ENCODE data around the gene SLC26A8. TPM values are rescaled to one million over a fixed set of nuclear protein-coding genes. Genes with fewer than 3 reads are reported as not detected.
A peak's percentile ranks its signal among the peaks of the same experiment; 100 is the strongest.

SLC26A8 gene
- total RNA-seq, 1 experiment from 2014 or later, result not detected

DNA sequence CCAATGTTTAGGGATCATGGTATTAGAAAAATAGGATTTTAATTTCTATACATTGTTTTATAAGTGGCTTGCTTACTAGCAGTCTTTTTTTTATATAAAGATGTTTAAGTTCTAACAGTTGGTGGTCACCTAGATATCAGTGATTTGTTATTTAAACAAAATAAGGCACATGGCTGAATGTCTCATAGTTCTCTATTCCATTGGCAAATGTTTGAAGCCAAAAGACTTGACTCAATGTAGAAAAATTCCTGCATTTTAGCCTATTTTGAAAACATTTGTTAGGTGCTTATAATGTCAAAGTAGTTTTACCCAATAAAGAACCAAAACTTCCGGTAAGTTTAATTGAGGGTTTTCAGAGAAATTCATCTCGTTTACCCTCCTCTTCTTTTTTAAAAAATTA is 30.0 kb upstream of the SLC26A8 start:
- ATAC-seq (no peak), DNase-seq (ENCODE audit: low read depth, low spot score) (no peak)
- CTCF ChIA-PET, result no interaction called here
- intact Hi-C loops (cut with micrococcal nuclease; ENCODE audit: unreplicated experiment) (no loop called here), in situ Hi-C loops (cut with HindIII; ENCODE audit: low pct_unique_long_range_greater_than_20kb, low sequenced_read_pairs) (no loop called here)
- no peak for TF ChIP-seq SIN3A (IDR thresholded peaks at IDR 0.05; ENCODE audit: borderline replicate concordance, insufficient read depth, low read depth, low read length)
- TF ChIP-seq TCF7L2 (IDR thresholded peaks at IDR 0.05; ENCODE audit: low read depth, low read length), result no peak
- TF ChIP-seq, protein P1, sequence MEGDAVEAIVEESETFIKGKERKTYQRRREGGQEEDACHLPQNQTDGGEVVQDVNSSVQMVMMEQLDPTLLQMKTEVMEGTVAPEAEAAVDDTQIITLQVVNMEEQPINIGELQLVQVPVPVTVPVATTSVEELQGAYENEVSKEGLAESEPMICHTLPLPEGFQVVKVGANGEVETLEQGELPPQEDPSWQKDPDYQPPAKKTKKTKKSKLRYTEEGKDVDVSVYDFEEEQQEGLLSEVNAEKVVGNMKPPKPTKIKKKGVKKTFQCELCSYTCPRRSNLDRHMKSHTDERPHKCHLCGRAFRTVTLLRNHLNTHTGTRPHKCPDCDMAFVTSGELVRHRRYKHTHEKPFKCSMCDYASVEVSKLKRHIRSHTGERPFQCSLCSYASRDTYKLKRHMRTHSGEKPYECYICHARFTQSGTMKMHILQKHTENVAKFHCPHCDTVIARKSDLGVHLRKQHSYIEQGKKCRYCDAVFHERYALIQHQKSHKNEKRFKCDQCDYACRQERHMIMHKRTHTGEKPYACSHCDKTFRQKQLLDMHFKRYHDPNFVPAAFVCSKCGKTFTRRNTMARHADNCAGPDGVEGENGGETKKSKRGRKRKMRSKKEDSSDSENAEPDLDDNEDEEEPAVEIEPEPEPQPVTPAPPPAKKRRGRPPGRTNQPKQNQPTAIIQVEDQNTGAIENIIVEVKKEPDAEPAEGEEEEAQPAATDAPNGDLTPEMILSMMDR (IDR thresholded peaks at IDR 0.05), result no peak
- TF ChIP-seq POLR2AphosphoS5 (IDR thresholded peaks at IDR 0.05; ENCODE audit: low read depth, low read length), result no peak
- TF ChIP-seq, protein P2, sequence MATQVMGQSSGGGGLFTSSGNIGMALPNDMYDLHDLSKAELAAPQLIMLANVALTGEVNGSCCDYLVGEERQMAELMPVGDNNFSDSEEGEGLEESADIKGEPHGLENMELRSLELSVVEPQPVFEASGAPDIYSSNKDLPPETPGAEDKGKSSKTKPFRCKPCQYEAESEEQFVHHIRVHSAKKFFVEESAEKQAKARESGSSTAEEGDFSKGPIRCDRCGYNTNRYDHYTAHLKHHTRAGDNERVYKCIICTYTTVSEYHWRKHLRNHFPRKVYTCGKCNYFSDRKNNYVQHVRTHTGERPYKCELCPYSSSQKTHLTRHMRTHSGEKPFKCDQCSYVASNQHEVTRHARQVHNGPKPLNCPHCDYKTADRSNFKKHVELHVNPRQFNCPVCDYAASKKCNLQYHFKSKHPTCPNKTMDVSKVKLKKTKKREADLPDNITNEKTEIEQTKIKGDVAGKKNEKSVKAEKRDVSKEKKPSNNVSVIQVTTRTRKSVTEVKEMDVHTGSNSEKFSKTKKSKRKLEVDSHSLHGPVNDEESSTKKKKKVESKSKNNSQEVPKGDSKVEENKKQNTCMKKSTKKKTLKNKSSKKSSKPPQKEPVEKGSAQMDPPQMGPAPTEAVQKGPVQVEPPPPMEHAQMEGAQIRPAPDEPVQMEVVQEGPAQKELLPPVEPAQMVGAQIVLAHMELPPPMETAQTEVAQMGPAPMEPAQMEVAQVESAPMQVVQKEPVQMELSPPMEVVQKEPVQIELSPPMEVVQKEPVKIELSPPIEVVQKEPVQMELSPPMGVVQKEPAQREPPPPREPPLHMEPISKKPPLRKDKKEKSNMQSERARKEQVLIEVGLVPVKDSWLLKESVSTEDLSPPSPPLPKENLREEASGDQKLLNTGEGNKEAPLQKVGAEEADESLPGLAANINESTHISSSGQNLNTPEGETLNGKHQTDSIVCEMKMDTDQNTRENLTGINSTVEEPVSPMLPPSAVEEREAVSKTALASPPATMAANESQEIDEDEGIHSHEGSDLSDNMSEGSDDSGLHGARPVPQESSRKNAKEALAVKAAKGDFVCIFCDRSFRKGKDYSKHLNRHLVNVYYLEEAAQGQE (IDR thresholded peaks at IDR 0.05; ENCODE audit: insufficient read depth in 1 of 2, low read depth in 2 of 2, low read length in 1 of 2), result no peak
- Histone ChIP-seq H3K4me3 (ENCODE audit: low read depth in 2 of 2, low read length in 2 of 2) (no peak overlapping the region), H3K27ac (ENCODE audit: low read length) (no peak overlapping the region), H3K27me3 (ENCODE audit: control insufficient read depth, insufficient read depth, low read length) (no peaks in the 10 kb centered on the region), H3K4me1 (ENCODE audit: control insufficient read depth, insufficient read depth, low read length) (no peaks in the 10 kb centered on the region), H3K36me3 (ENCODE audit: control insufficient read depth, insufficient read depth, low read length) (peaks cover 6% of the 10 kb centered on the region), H3K9me3 (ENCODE audit: control insufficient read depth, insufficient read depth, low read depth, low read length) (no peaks in the 10 kb centered on the region)
- BruUV-seq (replicated peaks), result TSS peak; percentile 10
- POLR2A ChIA-PET, result no interaction called here

DNA sequence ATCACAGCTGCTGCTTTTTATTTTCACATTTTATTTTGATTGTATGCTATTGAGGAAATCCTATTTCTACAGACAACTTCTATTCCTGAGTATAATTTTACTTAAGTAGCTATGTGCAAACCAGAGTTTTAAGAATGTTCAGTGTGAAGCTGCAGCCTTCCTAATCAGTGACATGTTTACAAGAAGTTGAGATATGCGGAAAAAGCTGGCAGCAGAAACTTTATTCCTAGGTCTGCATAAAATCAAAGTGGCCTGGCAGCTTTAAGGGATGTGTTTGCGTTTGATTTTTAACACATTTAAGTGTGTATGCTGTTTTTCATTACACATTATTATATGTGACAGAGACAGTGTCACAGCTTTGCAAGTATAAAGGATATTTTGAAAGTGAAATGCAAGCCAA is 29.4 kb upstream of the SLC26A8 start:
- ChIA-PET CTCF (no interaction called here), POLR2A (no interaction called here)
- H3K4me1 ChIP-seq (ENCODE audit: control insufficient read depth, insufficient read depth, low read length), result no peaks in the 10 kb centered on the region
- DNase-seq (ENCODE audit: low read depth, low spot score) (no peak), ATAC-seq (no peak)
- in situ Hi-C loops (cut with HindIII; ENCODE audit: low pct_unique_long_range_greater_than_20kb, low sequenced_read_pairs), result no loop called here
- TF ChIP-seq SIN3A (IDR thresholded peaks at IDR 0.05; ENCODE audit: borderline replicate concordance, insufficient read depth, low read depth, low read length) (no peak), TCF7L2 (IDR thresholded peaks at IDR 0.05; ENCODE audit: low read depth, low read length) (no peak), POLR2AphosphoS5 (IDR thresholded peaks at IDR 0.05; ENCODE audit: low read depth, low read length) (no peak)
- TF ChIP-seq, protein P2 (IDR thresholded peaks at IDR 0.05; ENCODE audit: insufficient read depth in 1 of 2, low read depth in 2 of 2, low read length in 1 of 2), result no peak
- TF ChIP-seq, protein P1 (IDR thresholded peaks at IDR 0.05), result no peak
- H3K27me3 ChIP-seq (ENCODE audit: control insufficient read depth, insufficient read depth, low read length), result no peaks in the 10 kb centered on the region
- peaks cover 4% of the 10 kb centered on the region for H3K36me3 ChIP-seq (ENCODE audit: control insufficient read depth, insufficient read depth, low read length)
- BruUV-seq (replicated peaks), result no TSS peak
- H3K4me3 ChIP-seq (ENCODE audit: low read depth in 2 of 2, low read length in 2 of 2), result no peak overlapping the region
- no peak overlapping the region for H3K27ac ChIP-seq (ENCODE audit: low read length)
- intact Hi-C loops (cut with micrococcal nuclease; ENCODE audit: unreplicated experiment), result no loop called here
- no peaks in the 10 kb centered on the region for H3K9me3 ChIP-seq (ENCODE audit: control insufficient read depth, insufficient read depth, low read depth, low read length)

All from Panc1 (cell line).